LoVo (cell line): ENCODE measurements around the gene VGLL4.
"Not testable (repeated sequence)": the region's sequence is repeated elsewhere in the genome, so short reads cannot be mapped to it uniquely, and the experiment has no call there.

Experiments
- DNase-seq: peaks from one replicate; pipeline ENCODE4 v3.0.0-alpha.2; 2016; ENCODE audit warnings: low spot score

VGLL4 gene

DNA sequence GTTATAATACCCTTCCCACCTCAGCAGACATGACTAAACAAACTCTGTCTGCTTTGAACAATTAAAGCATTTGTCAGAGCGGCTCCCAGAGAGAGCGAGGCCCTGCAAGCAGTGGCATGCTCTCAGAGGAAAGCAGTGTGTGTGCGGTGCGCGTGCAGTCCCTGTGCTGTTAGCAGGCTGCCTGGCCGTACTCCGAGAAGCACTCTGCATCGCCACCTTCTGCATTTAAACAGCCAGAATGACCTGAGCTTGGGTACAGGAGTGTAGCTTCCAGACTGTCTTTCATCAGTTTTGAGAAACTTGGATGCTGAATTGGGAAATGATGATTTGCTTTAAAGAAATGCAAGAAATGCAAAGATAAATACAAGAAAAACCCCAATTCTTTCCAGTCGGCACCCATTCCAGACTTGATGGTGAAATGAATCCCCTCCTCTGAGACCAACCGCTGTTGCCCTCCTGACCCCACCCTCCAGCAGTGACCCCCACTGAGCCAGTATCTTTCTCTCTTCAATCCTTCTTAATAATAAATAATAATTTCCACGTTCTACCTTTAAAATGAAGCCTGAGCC, 113.5 kb downstream of the VGLL4 start:
- no peak for DNase-seq

DNA sequence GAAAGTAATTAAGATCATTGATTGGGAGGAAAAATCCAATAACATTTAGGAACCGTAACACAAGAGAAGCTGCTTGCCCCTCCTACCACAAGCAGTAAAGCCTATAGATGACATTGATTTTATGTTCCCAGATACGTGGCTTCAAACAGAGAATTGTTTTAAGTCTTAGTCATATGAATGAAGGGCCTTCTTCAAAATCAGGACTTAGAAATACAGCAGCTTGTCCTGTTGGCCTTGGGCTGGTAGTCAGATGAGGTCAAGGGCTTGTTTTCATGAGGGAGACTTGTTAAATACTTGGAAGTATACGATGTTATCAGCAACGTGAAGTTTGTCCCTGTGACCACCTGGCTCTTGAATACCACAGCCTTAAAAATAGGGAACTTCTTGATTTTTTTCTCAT, 114.4 kb downstream of the VGLL4 start:
- DNase-seq: no peak

DNA sequence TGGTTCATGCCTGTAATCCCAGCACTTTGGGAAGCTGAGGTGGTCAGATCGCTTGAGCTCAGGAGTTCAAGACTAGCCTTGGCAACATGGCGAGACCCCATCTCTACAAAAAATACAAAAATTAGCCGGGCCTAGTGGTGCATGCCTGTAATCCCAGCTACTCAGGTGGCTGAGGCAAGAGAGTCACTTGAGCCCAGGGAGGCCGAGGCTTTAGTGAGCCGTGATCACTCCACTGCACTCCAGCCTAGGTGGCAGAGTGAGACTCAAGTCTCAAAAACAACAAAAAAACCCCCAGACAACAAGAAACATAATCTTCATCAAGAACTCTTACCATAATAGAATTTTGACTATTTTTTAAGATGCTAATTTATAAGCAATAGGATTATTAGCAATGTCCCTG, 117.6 kb downstream of the VGLL4 start:
- not testable (repeated sequence) for DNase-seq

DNA sequence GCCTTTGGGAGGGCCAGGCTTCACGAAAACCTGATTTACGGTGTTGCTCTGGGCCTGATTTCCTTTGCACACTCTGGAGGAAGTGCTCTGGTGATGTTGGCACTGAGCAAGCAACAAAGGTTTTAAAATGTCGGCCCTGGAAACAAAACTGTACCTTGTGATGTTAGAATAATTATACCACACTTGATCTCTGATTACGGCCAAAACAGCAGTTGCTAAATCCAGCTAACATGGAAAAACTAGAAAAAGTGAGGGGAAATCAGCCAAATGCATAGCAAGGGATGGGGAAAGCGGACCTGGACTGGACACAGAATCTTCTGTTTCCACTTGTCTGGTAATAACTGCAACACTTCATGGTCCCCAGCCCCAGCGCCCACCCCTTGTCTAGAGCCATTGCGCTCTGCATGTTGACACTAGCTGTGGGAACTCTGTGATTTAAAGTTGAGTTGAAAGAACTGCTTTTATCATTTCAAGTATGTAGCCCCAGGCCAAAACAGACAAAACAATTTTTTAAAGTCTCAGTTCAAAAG, 120.1 kb downstream of the VGLL4 start:
- DNase-seq: no peak

DNA sequence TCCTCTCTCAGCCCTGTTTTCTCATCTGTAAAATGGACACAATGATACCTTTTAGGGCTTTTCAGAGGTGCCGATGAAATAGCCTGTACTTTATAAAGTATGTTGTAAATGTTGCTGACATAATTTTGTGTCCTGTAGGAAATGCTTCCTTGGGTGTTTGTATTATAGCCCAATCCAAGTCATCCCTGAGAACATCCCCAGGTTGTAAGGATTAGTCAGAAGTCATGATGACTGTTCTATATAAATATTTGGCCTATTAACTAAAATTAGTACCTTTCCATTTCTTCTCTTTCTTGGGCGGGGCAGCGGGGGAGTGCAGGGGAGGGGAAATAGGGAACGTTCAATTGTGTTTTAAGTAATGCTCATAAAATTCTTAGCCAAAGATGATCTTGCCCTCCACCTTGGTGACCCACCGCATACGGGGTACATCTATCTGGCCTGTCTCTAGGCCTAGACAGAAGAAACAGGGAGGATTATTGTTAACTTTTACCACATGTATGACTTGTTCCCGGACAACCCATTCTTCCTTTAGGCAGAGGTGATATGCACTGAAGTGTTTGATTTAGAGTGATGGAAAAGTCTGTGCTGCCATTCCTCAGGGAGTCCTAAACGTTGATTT, 120.7 kb downstream of the VGLL4 start:
- no peak for DNase-seq

DNA sequence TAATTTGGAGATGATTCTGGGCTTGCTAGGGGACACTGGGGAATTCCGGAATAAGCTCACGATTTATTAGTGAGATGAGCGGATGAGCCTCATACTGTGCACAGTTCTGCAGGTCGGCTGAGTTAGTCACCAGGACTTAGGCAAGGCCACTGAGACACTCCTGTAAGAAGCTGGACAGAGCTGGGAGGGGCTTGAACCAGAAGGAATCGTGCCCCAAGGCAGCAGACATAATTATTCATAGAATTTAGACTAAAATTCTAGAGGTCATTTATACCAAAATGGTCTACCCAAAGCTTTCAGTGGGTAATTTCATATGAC, 121.4 kb downstream of the VGLL4 start:
- no peak for DNase-seq

DNA sequence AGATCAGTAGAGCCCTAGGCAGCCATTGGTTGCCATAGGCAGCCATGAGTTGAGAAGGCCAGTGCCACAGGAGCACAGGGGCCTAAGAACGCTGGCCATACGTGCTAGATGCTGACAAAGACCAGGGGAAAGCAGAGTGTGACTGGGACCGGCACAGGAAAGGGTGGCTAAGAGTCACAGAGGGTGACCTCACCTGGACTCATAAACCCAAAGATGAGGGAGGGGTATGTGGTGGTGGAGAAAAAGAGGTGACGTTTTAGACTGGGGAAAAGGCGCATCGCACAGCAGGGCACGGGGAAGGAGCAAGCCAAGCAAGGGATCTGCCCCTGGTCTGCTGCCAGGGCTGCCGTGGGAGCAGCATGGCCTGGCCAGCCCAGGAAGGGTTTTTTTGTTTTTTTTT, 122.5 kb downstream of the VGLL4 start:
- no peak for DNase-seq

DNA sequence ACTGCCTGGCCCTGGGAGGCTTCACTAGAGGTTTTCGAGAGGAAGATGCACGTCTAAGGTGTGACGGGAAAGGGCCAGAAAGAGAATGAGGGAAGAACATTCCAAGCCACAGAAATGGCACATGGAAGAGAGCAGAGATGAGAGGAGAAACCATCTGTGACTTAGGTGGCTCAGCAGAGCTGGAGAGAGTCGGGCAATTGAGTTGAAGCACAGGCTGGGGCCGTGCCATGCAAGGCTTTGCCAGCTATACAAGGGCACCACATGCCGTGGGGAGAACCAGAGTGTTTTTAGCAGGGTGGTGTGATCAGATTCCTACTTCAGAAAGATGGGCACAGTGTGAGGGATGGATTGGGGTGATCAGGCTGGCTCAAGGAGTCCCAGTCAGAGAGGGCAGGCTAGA, 126.1 kb downstream of the VGLL4 start:
- DNase-seq: no peak

DNA sequence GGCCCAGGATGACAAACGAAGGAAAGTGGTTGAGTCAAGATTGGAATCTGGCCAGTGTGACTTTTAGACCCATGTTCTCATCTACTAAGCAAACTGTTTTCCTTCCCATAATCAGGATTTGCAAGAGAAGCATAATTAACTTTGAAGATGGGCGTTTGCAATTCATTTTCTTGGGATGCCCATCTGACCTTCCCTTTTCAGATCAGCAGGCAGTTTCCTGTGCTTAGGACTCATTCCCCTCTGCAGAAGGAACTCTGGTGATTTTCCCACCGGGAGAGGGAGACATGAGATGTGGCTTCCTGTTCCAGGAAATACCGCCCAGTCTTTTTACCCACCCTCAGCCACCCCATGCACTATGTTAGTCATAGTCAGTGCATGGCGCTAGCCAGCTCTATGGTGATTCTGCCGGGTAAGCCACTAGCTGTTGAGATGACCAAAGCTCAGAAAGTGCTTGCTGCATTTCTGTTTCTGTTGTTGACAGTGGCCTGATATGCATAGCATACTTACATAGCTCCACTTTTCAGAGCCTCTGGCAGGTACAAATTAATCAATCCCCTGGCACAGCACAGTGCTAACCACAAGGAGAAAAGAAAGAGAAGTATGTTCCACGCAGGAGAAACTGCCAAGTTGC, 129.4 kb downstream of the VGLL4 start:
- no peak for DNase-seq

DNA sequence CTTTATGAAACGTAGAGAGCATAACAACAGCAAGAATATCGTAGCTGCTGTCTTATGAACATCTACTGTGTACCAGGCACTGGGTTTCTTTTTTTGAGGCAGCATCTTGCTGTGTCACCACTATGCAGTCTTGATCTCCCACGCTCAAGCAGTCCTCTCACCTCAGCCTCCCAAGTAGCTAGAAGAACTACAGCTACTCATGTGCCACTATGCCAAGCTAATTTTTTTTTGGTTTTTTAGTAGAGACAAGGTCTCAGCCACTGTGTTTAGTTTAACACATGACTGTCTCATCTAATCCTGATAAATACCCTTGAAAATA, 129.9 kb downstream of the VGLL4 start:
- no peak for DNase-seq

DNA sequence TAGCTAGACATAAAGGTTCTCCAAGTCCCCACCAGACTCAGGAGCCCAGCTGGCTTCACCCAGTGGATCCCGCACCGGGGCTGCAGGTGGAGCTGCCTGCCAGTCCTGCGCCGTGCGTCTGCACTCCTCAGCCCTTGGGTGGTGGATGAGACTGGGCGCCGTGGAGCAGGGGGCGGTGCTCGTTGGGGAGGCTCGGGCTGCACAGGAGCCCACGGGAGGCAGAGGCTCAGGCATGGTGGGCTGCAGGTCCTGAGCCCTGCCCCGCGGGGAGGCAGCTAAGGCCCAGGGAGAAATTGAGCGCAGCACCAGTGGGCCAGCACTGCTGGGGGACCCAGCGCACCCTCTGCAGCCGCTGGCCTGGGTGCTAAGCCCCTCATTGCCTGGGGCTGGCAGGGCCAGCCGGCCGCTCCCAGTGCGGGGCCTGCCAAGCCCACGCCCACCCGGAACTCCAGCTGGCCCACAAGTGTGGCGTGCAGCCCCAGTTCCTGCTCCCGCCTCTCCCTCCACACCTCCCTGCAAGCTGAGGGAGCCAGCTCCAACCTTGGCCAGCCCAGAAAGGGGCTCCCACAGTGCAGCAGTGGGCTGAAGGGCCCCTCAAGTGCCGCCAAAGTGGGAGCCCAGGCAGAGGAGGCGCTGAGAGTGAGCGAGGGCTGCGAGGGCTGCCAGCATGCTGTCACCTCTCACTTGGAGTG, 130.4 kb downstream of the VGLL4 start:
- DNase-seq: not testable (repeated sequence)

DNA sequence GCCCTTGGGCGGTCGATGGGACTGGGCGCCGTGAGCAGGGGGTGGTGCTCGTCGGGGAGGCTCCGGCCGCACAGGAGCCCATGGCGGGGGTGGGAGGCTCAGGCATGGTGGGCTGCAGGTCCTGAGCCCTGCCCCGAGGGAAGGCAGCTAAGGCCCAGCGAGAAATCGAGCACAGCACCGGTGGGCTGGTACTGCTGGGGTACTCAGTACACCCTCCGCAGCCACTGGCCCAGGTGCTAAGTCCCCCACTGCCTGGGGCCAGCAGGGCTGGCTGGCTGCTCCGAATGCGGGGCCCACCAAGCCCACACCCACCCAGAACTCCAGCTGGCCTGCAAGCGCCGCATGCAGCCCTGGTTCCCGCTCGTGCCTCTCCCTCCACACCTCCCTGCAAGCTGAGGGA, 132.1 kb downstream of the VGLL4 start:
- not testable (repeated sequence) for DNase-seq

DNA sequence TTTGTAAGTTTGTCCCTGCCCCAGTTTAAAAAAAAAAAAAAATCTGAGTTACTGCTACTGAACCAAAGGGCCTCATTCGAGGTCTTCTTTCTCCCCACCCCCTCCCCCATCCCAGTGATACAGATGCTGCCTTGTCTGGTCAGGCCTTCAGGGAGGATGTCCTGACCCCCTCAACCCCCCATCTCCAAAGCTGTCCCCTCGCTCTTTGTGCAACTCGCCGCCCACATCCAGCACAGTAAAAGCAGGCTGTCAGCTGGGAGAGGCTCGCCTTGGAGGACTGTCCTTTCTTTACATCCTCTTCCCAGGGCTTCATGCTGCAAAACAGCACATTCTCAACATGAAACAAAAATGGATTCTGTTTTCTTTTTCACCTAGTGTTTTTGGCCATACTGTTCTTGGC, 133.4 kb downstream of the VGLL4 start:
- no peak for DNase-seq

DNA sequence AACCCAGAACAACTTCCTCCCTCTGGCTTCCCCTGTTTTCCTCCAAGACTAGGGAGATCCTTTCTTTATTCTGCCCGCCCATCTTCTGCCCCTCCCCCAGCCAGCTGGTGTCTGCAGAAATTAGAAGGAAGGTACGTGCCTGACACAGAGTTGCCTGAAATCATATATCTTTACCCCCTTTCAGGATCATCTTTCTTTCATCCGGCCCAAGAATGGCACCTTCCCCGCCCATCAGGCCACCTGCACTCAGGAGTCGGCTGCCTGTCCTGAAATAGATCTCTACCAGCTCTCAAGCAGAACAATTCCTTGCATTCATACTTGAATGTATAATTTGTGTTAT, 133.7 kb downstream of the VGLL4 start:
- no peak for DNase-seq

DNA sequence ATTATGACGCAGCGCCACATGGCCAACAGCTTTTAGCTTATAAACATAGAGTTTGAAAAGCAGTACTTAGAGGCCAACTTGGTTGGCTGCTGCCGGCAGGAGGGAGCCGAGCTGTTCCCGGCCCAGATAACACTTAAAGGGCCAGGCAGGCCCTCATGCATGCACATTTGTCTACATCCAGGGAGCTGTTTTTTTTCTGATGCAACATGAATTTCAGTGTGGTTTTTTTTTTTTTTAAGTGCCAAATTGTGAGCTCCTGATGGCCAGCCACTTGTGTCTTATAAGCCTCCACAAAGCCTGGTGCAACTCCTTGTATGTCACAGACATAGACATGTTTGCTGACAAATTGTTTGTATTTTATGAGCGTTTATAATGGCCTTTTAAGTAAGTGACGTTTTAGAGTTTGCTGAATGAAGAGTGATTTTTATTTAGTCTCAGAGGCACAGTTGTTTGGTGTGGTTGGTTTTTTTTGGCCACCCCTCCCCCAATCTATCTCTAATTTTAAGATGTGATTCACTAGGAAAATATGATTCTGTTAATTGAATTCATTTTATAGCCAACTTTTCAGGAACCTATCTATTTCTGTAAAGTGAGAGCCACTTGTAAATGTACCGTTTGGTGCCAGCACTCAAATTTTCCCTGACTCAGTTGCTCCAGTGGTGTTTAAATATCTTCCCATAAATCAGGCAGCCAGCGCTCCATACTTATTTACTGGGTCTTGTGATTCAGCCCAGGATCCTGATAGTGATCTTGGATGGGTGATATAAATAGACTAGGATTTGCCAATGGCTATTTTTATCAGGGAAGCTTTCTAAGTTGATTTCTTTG, 134.3 kb downstream of the VGLL4 start:
- DNase-seq: peak; percentile 15

DNA sequence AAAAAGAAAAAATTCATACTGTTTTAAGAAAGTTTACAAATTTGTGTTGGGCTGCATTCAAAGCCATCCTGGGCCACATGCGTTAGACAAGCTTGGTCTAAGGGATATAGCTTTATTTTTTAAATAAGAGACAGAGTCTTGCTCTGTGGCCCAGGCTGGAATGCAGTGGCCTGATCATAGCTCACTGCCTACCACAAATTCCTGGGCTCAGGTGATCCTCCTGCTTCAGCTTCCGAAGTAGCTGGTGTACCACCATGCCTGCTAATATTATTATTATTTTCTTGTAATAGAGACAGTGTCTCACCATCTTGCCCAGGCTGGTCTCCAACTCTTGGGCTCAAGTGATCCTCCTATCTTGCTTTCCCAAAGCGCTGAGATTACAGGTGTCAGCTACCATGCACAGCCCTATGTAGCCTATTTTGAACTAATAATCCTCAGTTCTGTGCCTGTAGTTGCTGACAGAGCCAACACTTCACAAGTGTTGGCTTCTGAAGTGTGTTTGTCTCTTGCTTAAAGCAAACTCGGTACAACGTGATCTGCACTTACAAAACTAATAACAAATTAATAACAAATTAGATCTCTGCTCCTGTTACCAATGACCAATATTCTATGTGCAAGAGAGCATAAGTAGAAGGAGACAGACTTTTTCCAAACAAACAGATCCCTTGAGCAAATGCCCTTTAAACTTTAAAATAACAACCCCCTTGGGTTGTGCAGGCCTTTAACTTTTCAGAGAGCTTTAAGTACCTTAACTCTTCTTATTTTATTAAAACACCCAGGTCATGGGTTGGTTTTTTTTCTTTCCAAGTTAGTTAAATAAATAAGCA, 135.2 kb downstream of the VGLL4 start:
- DNase-seq: no peak

DNA sequence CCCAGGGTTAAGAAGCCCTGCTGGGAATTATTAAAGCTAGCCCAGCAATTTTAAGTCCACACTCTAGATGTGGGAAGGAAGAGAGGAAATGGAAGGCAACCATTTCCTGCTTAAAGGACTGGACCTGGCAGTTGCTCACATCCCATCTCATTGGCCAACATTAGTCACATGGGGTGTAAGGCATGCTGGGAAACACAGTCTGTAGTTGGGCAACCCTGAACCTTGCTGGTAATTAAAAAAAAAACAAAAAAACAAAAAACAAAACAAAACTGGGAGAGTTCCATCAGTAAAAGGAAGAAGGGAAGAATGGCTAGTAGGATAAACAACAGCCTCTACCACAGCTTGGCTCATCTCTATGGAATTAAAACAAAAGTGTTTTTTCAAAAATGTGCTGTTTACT, 136.0 kb downstream of the VGLL4 start:
- DNase-seq: no peak
